GM21723 (cell line): Measurements from ENCODE around the gene SRCIN1.
"Not testable (repeated sequence)": the region's sequence is repeated elsewhere in the genome, so short reads cannot be mapped to it uniquely, and the experiment has no call there.

Source experiments
- ATAC-seq: cut with Tn5 transposase; IDR thresholded peaks from one replicate; pipeline ENCODE4 v1.9.1; 2021; ENCODE audit warnings: mild to moderate bottlenecking, moderate library complexity; ENCODE audit not compliant: unreplicated experiment

SRCIN1 gene

GRCh38 chr17:38511150-38512108 is 94.3 kb downstream of the SRCIN1 start:
- ATAC-seq, result no peak

- no peak for ATAC-seq
Observed at GRCh38 chr17:38510421-38511149, 95.2 kb downstream of the SRCIN1 start.

GRCh38 chr17:38509772-38510420 is 95.9 kb downstream of the SRCIN1 start:
- no peak for ATAC-seq

- no peak for ATAC-seq
Observed at GRCh38 chr17:38508954-38509771, 96.6 kb downstream of the SRCIN1 start.

- no peak for ATAC-seq
Observed at GRCh38 chr17:38508570-38508950, 97.2 kb downstream of the SRCIN1 start.

- no peak for ATAC-seq
Observed at GRCh38 chr17:38507921-38508569, 97.7 kb downstream of the SRCIN1 start.

- ATAC-seq, result no peak
Observed at GRCh38 chr17:38507436-38507835, 98.3 kb downstream of the SRCIN1 start.

GRCh38 chr17:38504216-38504615 is 101.5 kb downstream of the SRCIN1 start:
- ATAC-seq, result no peak

- not testable (repeated sequence) for ATAC-seq
Observed at GRCh38 chr17:38503286-38503913, 102.4 kb downstream of the SRCIN1 start.

GRCh38 chr17:38501718-38502117 is 104.0 kb downstream of the SRCIN1 start:
- not testable (repeated sequence) for ATAC-seq

- ATAC-seq, result not testable (repeated sequence)
Observed at GRCh38 chr17:38499230-38499629, 106.5 kb downstream of the SRCIN1 start.

- ATAC-seq, result no peak
Observed at GRCh38 chr17:38498353-38498752, 107.4 kb downstream of the SRCIN1 start.

- ATAC-seq, result not testable (repeated sequence)
Observed at GRCh38 chr17:38497656-38498055, 108.1 kb downstream of the SRCIN1 start.

GRCh38 chr17:38494152-38494551 is 111.6 kb downstream of the SRCIN1 start:
- ATAC-seq, result not testable (repeated sequence)

GRCh38 chr17:38492067-38493040 is 113.4 kb downstream of the SRCIN1 start:
- not testable (repeated sequence) for ATAC-seq

- ATAC-seq, result not testable (repeated sequence)
Observed at GRCh38 chr17:38491346-38492066, 114.2 kb downstream of the SRCIN1 start.

GRCh38 chr17:38489774-38490173 is 116.0 kb downstream of the SRCIN1 start:
- ATAC-seq, result not testable (repeated sequence)
